Tibial nerve (tissue), 4 donors: Measurements from ENCODE around the gene ROBO1.

Experiments
- CTCF ChIP-seq, 5 experiments: fragments of 200-600 bp in 3 of 5; fragments of 450-650 bp in 2 of 5; sonication (generic) in 3 of 5; IDR thresholded peaks; one replicate each; pipeline ENCODE4 v1.5.1; 2016 to 2019; ENCODE audit warnings: antibody characterized with exemption in 5 of 5, mild to moderate bottlenecking in 3 of 5, moderate library complexity in 2 of 5
- EP300 ChIP-seq, 2 donors: sonication (generic); formaldehyde crosslinking; IDR thresholded peaks; one replicate each; pipeline ENCODE4 v1.6.1; 2017; ENCODE audit warnings: antibody characterized with exemption in 2 of 2, mild to moderate bottlenecking in 1 of 2
- POLR2A ChIP-seq, 2 donors: fragments of 450-650 bp; IDR thresholded peaks; one replicate each; pipeline ENCODE4 v1.6.1; 2017; ENCODE audit warnings: antibody characterized with exemption in 2 of 2, mild to moderate bottlenecking in 2 of 2, moderate library complexity in 2 of 2

- no peak for TF ChIP-seq CTCF (IDR thresholded peaks at IDR 0.05)
- TF ChIP-seq POLR2A (IDR thresholded peaks at IDR 0.05), result no peak
- no peak for TF ChIP-seq EP300 (IDR thresholded peaks at IDR 0.05)
Observed at GRCh38 chr3:79339846-79340245, 428.0 kb downstream of the ROBO1 start.
